ENCODE measurements around the gene RNASE4.
"Not testable (repeated sequence)": the region's sequence is repeated elsewhere in the genome, so short reads cannot be mapped to it uniquely, and the experiment has no call there.

The RNASE4 gene, protein sequence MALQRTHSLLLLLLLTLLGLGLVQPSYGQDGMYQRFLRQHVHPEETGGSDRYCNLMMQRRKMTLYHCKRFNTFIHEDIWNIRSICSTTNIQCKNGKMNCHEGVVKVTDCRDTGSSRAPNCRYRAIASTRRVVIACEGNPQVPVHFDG

DNA sequence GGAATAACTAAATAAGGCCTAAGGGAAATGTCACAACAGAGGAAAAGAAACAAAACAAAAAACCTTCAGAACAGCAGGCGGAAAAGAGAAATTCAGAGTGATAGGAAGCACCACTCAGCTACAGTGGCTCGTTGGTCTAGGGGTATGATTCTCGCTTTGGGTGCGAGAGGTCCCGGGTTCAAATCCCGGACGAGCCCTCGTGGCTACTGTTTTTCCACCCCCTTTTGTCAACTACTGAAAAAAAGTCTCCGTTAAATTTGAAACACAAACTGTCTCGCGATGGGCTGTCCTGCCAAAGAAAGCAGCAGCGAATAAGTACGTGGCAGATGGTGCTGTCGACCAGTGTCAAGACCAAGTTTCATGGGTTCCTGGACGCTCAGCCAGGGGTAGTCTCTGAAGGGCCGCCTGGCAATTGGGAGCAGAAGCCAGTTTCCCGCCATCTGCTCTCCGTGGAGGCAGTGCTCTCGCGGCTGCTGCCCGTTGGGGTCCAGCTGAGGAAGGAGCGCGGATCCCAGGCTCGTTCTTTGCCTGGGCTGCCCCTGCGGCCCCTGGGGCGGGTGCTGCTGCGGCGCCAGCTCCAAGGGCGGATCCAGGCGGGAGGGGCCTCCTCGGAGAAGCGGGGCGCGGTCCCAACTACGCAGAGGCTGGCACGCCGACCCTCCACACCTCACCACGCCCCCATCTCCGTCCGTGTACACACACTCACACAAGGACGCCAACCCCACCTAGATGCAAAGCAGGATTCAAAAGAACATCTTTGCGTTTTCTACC is at the start of gene RNASE4:
RNASE4 (plus strand) TSS at position 670 of the 771 bp plus-strand sequence. CDS start 14,812 bp downstream, outside the sequence.
- peak in 1 of 3 experiments; percentile 57 for DNase-seq

DNA sequence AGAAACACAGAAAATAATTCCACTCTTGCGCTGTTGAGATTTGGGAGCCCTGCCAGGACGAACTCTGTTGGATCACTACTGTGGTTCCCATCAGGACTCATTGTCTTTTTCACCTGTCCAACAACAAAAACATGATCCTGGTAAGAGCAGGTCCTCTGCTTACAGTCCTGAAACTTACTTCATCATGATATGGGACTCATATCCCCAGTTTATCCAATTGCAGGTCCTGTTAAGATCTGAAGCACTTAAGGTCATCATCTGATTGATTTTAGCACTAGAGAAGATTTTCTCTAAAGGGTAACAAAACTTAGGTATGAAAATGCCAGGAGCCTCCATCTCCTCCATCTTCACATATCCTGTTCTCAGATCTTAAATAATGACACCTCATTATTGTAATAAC is 42.8 kb upstream of the RNASE4 start, which contains the start of gene OR6S1:
OR6S1 (minus strand) TSS at position 101 of the 400 bp plus-strand sequence; CDS start at position 101, 0 bp downstream.
- no peak for DNase-seq

DNA sequence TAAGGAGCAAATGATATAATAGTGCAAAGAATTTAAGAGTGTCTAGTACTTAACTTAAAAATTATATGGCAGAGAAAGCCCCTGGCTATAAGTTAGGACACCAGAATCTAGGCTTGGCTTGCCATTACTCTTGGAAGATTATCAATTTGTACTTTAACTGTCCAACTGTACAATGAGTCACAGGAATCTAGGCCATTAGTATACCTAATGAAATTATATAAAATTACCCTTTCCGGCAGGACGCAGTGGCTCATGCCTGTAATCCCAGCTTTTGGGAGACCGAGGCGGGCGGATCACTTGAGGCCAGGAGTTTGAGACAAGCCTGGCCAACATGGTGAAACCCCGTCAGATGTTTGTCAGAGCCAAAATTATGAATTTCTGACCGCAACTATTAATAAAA is 42.2 kb upstream of the RNASE4 start:
- no peak for DNase-seq

DNA sequence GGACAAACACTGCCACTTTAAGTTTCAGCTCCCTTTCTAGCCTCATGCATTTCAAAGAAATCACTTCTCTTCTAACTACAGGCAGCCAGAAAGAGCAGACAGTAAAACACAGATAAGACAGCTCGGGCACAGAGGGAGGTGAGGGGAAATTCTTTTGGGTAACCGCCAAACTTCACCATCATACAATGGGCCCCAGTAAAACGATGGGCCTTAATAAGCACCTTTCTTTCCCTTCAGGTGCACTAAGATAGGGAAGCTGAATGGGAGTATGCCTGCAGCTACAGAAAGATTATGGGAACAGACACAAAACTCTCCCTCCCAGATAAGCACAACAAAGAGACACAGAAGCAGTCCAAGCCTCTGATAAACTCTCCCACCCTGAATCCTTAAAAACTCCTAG is 41.6 kb upstream of the RNASE4 start:
- DNase-seq, result not testable (repeated sequence)

DNA sequence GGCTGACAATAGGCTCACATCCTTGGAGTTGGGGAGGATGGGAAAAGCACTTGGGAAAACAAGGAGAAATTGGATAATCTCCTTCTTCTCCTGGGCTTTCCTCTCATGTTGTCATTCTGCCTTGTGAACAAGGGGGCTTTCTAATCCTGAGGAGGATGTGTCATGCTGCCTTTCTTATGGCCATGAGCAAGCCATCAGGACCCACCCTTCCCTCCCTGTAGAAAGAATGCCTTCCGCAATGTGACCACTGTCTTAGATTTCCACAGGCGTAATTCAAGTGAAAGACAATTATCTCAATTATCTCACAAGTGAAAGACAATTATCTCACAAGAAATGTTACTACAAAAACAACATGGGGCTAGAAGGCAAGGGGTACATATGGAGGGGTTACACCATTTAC is 39.8 kb upstream of the RNASE4 start:
- no peak for DNase-seq

DNA sequence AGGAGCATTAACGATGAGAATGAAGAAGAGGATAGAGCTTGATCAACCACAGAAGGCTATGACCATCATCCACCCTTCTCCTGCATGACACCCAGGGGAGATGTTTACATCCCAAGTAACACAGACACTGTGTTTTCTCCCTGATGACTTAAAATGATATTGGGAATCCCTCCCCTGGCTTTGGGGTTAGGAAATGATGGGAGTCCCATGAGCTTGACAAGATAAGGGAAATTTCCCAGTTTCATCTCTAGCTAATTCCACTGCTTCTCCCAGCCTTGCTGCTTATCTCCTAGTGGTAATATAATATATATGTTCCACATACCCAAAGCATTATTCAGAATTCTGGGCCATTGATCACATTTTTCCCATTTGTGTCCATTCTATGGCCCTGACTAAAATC is 38.9 kb upstream of the RNASE4 start:
- no peak for DNase-seq

DNA sequence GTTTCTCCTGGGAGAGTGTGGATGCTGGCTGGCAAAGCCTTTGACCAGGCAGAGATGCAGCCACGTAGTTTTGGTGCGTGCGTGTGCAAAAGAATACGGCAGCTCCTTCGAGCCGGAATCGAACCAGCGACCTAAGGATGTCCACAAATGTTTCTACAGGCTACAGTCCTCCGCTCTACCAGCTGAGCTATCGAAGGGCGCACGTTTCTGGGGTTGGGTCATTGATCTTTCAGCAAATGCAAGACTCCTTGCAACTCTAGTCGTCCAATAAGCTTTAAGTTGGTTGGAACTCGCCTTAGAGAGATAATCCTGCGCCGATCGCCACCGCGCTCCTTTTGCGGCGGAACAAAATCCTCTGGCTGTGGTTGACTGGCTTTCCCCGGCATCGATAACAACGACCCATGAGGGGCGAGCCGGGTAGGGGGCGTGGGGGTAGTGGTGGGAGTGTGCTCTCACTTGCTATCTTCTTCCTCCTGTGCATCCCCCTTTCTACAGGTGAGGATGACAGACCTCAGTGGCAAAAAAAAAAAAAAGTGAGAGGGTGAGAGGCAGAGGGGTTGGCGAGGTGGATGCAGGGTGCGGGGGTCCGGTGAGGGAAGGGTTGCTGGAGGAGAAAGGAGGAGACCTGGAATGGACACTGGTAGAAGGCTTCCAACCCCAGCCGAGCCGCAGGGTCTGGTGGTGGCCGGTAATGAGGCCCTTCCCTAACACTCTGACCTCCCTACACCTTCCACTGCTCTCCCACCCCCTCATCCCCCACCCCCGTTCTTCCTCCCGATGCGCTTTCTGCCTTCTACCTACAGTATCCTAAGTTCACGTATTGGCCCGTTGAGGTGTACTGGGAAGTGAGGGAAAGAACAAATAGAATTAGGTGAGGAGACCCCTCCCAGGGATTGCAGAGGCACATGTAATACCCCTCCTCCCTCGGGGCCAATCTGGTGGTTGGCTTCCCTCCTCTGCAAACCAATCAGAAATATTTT is 31.1 kb upstream of the RNASE4 start:
- DNase-seq, result no peak

DNA sequence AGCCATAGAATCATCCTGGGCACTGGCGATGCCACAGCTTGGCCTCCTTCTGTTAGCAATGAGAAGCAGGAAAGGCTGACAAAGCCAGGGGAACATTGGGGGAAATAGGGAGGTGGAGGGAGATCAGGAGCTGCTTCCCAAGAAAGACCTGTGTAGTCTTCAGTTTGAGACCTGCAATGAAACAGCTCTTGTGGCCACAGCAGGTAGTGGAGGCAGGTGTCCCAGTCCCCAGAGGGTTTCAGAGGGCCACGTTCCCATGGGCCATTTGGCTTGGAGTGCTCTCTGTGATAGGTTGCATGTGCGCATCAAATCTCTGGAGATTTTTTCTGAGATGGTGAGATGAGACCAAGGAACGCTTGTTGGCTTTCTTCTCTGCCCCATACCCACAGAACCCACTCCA is 28.5 kb upstream of the RNASE4 start:
- DNase-seq, result no peak

DNA sequence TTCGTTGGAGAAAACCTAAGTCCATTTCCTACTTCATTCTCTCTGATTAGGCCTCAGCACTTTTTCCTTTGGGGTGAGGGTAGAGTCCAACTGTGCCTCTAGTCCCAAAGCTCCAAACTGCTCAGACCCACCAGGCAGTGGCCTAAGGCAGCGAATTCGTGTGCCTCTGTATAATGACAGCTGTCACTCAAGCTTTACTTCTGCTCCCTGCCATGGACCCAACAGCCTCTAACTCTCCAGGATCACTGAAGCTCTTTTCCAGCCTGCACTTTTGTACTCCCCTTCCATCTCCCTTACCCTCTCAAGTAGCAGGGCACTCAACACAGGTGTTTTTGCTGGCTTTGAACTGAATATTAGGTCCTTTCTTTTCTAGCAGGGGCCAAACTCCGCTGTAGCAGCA is 28.1 kb upstream of the RNASE4 start:
- DNase-seq, result no peak

DNA sequence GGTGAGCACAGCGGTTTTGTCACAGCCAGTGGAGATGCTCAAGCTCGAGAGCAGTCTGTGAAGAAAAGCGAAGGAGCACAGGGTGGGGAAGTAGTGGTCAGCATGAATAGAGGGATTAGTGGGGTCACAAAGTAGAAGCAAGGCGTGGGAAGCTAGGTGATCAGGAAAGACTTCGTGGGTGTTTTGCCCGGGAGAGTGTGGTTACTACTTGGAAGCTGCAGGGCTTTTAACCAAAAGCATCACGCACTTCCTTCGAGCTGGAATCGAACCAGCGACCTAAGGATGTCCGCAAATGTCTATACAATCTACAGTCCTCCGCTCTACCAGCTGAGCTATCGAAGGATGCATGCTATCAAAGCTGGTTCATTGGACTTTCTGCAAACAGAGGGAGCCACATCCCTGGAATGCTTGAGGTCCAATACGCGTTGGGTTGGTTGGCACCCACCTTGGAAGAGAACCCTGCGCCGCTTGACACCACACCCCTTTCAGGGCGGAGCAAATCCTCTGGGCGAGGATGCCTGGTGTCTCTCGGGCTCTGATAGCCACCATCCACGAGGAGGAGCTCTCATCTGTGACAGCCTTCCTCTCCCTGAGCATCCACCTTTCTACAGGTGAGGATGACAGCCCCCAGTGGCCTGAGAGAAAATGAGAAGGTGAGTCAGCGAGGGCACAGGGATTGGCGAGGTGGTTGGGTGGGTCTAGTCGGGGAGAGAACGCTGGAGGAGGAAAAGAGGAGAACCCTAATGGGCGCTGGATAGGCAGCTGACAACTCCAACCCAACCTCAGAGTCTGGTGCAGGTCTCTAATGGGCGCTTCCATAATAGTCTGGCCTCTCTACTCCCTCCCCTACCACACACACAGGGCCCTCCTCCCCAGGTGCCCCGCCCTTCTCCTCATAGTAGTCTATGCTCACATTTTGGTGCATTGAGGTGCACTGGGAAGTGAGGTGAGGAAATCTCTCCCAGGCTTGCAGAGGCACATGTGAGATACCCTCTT is 26.8 kb upstream of the RNASE4 start:
- DNase-seq, result no peak

DNA sequence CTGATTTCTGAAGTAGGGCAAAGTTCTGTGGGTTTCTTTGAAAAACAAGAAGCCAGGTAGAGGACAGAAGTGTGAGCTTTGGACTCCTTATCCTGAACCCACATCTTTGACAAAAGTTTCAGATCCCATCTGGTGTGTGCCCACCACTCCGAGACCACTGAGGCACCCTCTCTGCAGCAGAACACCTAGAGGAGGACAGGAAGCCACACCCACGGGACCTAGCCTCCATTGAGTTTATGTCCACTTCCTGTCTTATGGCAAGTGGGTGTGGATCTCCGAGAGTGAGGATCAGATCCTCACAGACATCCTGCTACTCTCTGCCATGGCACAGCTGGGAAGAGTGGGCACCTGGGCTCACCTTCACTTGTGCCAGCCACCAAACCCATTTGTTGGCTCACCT is 26.1 kb upstream of the RNASE4 start:
- DNase-seq, result no peak

DNA sequence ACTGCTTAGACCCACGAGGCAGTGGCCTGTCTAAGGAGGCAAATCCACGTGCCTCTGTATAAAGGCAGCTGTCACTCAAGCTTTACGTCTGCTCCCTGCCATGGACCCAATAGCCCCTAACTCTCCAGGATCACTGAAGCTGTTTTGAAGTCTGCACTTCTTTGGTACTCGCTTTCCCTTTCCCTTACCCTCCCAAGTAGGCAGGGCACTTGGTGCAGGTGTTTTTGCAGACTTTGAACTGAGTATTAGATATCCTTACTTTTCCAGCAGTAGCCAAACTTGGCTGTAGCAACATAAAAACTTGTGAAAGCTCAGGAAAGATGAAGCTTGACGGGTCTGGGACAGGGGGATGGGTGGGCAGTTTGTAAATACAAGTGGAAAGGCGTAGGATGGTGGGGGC is 25.0 kb upstream of the RNASE4 start:
- DNase-seq, result no peak

DNA sequence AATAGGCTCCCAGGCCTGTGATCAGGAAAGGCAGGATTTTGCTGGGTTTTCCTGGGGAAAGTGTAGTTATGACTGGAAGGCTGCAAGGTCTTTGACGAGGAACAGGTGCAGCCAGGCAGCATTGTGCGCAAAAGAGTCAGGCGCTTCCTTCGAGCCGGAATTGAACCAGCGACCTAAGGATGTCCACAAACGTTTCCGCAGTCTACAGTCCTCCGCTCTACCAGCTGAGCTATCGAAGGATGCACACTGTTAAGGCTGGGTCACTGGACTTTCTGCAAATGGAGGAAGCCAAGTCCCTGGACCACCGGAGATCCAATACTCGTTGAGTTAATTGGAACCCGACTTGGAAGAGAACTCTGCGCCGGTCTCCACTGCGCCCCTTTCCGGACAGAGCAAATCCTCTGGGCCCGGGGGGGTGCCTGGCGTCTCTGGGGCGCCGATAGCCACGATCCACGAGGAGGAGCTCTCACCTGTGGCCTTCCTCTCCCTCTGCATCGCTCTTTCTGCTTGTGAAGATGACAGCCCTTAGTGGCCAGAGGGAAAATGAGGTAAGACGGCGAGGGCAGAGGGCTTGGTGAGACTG is 24.5 kb upstream of the RNASE4 start:
- DNase-seq, result no peak

DNA sequence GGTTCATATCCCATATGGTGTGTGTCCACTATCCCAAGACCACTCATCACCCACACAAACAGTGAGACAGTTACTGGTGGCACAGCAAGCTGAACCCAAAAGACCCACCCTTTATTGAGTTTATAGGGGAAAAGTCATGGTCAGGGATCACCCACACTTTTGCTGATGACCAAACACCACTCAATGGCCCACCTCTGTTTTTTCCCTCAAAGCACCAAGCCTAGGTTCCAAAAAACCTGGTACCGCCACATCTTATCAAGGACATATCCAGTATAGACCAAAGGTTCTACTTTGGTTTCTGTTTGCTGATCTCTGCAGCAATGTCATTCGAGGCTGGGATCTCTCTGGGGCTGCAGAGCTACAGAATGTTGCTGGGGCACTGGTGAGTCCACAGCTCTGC is 23.2 kb upstream of the RNASE4 start:
- DNase-seq, result no peak

DNA sequence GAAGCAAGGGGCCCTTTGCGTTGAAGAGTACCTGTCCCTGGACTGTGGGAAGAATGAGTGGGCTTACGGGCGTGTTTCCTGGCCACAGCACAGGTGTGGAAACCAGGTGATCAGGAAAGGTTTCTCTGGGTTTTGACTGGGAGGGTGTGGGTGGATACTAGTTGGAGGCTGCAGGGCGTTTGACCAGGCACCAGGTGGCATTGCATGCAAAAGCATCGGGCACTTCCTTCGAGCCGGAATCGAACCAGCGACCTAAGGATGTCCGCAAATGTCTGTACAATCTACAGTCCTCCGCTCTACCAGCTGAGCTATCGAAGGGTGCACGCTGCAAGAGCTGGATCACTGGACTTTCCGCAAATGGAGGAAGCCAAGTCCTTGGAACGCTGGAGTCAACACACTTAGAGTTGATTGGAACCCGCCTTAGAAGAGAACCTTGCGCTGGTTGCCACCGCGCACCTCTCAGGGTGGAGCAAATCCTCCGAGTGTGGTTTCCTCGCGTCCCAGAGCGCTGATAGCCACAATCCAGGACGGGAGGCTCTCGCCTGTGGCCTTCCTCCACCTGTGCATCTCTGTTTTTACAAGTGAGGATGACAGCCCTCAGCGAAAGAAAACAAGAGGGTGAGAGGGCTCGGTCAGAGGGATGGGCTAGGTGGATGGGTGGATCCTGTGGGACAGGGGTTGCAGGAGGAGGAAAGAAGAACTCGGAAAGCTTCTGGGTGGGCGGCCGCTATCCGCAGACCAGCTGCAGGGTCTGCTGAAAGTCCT is 21.2 kb upstream of the RNASE4 start:
- no peak for DNase-seq

DNA sequence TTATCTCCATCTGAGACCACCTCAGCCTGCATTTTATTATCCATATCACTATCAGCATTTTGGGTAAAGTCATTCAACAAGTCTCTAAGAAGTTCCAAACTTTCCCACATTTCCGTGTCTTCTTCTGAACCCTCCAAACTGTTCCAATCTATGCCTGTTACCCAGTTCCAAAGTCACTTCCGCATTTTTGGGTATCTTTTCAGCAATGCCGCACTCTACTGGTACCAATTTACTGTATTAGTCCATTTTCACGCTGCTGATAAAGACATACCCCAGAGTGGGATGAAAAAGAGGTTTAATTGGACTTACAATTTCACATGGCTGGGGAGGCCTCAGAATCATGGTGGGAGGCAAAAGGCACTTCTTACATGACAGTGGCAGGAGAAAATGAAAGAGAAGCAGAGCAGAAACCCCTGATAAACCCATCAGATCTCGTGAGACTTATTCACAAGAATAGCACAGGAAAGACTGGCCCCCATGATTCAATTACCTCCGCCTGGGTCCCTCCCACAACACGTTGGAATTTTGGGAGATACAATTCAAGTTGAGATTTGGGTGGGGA is 17.9 kb upstream of the RNASE4 start:
- not testable (repeated sequence) for DNase-seq

DNA sequence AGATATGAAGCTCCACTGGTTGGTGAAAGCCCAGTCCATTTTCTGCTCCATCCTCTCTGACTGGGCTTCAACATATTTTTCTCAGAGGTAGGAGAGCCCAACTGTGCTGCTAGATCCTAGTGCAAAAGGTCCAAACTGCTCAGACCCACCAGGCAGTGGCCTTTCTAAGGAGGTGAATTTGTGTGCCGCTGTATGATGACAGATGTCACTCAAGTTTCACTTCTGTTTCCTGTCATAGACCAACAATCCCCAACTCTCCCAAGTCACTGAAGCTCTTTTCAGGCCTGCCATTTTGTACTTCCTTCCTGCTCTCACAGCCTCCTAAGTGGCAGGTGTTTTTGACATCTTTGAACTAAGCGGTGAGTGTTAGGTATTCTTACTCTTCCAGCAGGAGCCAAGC is 16.4 kb upstream of the RNASE4 start:
- no peak for DNase-seq

DNA sequence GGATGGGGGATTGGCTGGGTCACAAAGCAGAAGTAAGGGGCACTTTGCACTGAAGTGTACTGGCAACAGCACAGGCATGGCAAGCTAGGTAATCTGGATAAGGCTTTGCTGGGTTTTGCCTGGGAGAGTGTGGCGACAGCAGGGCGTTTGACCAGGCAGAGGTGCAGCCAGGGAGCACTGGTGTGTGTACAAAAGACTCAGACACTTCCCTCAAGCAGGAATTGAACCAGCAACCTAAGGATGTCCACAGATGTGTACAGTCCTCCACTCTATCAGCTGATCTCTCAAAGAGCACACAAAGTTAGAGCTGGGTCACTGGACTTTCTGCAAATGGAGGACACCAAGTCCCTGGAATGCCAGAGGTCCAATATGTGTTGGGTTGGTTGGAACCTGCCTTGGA is 15.4 kb upstream of the RNASE4 start:
- no peak for DNase-seq

DNA sequence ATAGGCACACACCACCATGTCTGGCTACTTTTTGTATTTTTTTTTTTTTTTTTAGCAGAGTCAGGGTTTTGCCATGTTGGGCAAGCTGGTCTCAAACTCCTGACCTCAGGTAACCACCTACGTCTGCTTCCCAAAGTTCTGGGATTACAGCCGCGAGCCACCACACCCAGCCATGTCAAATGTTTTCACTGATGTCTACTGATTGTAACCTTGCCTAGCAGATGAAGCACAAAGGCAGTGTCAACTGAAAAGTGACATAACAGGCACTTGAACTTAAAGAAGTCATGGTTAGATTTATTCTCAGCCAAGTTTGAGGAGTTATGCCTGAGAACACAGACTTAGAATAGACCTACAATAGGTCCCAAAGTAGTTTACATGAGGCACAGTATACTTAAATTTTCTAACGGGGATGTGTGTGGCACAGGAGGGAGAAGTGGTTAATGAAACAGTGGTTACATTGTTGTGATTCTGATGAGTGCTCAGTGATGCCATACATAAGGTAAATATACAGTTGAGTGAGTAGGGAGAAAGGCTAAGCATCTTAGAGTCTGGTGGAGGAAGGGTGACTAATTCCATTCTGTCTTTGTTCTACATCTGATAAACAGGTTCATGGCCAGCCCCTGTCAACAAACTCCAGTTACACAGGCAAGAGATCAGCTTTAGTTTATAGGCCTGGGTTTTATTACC is 12.6 kb upstream of the RNASE4 start:
- no peak for DNase-seq

DNA sequence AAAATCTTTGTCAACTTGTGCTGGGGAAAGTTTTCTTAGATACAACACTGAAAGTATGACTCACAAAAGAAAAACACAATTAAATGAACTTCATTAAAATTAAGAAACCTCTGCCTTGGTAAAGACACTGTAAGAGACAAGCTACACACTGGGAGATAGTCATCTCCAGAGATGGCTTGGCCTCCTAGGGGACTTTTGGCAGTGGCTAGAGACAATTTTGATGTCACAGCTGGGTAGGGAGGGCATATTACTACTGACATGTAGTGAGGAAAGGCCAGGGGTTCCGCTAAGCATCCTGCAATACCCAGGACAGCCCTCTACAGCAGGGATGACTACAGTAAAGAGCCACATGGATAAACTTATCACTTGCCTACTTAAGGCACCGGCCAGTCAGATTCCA is 8.7 kb upstream of the RNASE4 start:
- DNase-seq, result no peak

Measured in NCI-H1417 (cell line).